Measurements from ENCODE around the gene SGCE. TPM values are rescaled to one million over a fixed set of nuclear protein-coding genes. Genes with fewer than 3 reads are reported as not detected.

The SGCE gene
- total RNA-seq, 3 donors from 2014 or later, result 90.7 to 107 (median 92.2) TPM

- Histone ChIP-seq H3K27me3 (no peaks in the 10 kb centered on the region), H3K36me3 (no peaks in the 10 kb centered on the region), H3K9me3 (no peaks in the 10 kb centered on the region), H3K27ac (no peak overlapping the region), H3K4me1 (no peaks in the 10 kb centered on the region), H3K4me3 (no peak overlapping the region)
- DNase-seq (ENCODE audit: low spot score in 2 of 2), result no peak
- TF ChIP-seq POLR2AphosphoS5 (IDR thresholded peaks at IDR 0.05) (no peak), CTCF (IDR thresholded peaks at IDR 0.05) (no peak)
- intact Hi-C loops (cut with DNase I; ENCODE audit: low total_unique reads), result loop anchor here (5.0 kb wide), 1 partner anchor 331 kb away; no protein-coding TSS in a partner anchor
Observed at GRCh38 chr7:94687810-94688209, 31.9 kb upstream of the SGCE start.

GRCh38 chr7:94687076-94687475, 31.1 kb upstream of the SGCE start:
- intact Hi-C loops (cut with DNase I; ENCODE audit: low total_unique reads), result loop anchor here (5.0 kb wide), 1 partner anchor 330 kb away; no protein-coding TSS in a partner anchor
- Histone ChIP-seq H3K27me3 (no peaks in the 10 kb centered on the region), H3K4me3 (no peak overlapping the region), H3K4me1 (no peaks in the 10 kb centered on the region), H3K36me3 (no peaks in the 10 kb centered on the region), H3K27ac (no peak overlapping the region), H3K9me3 (no peaks in the 10 kb centered on the region)
- TF ChIP-seq POLR2AphosphoS5 (IDR thresholded peaks at IDR 0.05) (no peak), CTCF (IDR thresholded peaks at IDR 0.05) (no peak), POLR2A (IDR thresholded peaks at IDR 0.05) (no peak)
- no peak for DNase-seq (ENCODE audit: low spot score in 2 of 2)

- no peak overlapping the region for H3K27ac ChIP-seq
- no peaks in the 10 kb centered on the region for H3K9me3 ChIP-seq
- no peak for TF ChIP-seq POLR2A (IDR thresholded peaks at IDR 0.05)
- no peak for TF ChIP-seq POLR2AphosphoS5 (IDR thresholded peaks at IDR 0.05)
- TF ChIP-seq CTCF (IDR thresholded peaks at IDR 0.05), result no peak
- intact Hi-C loops (cut with DNase I; ENCODE audit: low total_unique reads), result no loop called here
- H3K4me3 ChIP-seq, result no peak overlapping the region
- no peaks in the 10 kb centered on the region for H3K27me3 ChIP-seq
- DNase-seq (ENCODE audit: low spot score in 2 of 2), result no peak
- H3K36me3 ChIP-seq, result no peaks in the 10 kb centered on the region
- H3K4me1 ChIP-seq, result no peaks in the 10 kb centered on the region
Observed at GRCh38 chr7:94683066-94683465, 27.1 kb upstream of the SGCE start.

GRCh38 chr7:94679358-94679757, 23.4 kb upstream of the SGCE start:
- no peaks in the 10 kb centered on the region for H3K4me1 ChIP-seq
- no peak for DNase-seq (ENCODE audit: low spot score in 2 of 2)
- no peak for TF ChIP-seq POLR2AphosphoS5 (IDR thresholded peaks at IDR 0.05)
- TF ChIP-seq CTCF (IDR thresholded peaks at IDR 0.05), result no peak
- TF ChIP-seq POLR2A (IDR thresholded peaks at IDR 0.05), result no peak
- no peaks in the 10 kb centered on the region for H3K36me3 ChIP-seq
- no peaks in the 10 kb centered on the region for H3K9me3 ChIP-seq
- no peak overlapping the region for H3K27ac ChIP-seq
- intact Hi-C loops (cut with DNase I; ENCODE audit: low total_unique reads), result no loop called here
- no peak overlapping the region for H3K4me3 ChIP-seq
- no peaks in the 10 kb centered on the region for H3K27me3 ChIP-seq

GRCh38 chr7:94676431-94676830, 20.5 kb upstream of the SGCE start:
- TF ChIP-seq POLR2AphosphoS5 (IDR thresholded peaks at IDR 0.05), result no peak
- no peak for TF ChIP-seq POLR2A (IDR thresholded peaks at IDR 0.05)
- H3K27ac ChIP-seq, result peak overlapping the region in 1 of 2 donors; percentile 17
- H3K27me3 ChIP-seq, result no peaks in the 10 kb centered on the region
- no peaks in the 10 kb centered on the region for H3K36me3 ChIP-seq
- DNase-seq (ENCODE audit: low spot score in 2 of 2), result no peak
- no peaks in the 10 kb centered on the region for H3K4me1 ChIP-seq
- H3K9me3 ChIP-seq, result no peaks in the 10 kb centered on the region
- intact Hi-C loops (cut with DNase I; ENCODE audit: low total_unique reads), result no loop called here
- H3K4me3 ChIP-seq, result no peak overlapping the region

- Histone ChIP-seq H3K9me3 (no peaks in the 10 kb centered on the region), H3K4me1 (no peaks in the 10 kb centered on the region), H3K27ac (no peak overlapping the region), H3K27me3 (no peaks in the 10 kb centered on the region), H3K4me3 (no peak overlapping the region), H3K36me3 (no peaks in the 10 kb centered on the region)
- no peak for DNase-seq (ENCODE audit: low spot score in 2 of 2)
- TF ChIP-seq POLR2A (IDR thresholded peaks at IDR 0.05) (no peak), CTCF (IDR thresholded peaks at IDR 0.05) (no peak), POLR2AphosphoS5 (IDR thresholded peaks at IDR 0.05) (no peak)
- intact Hi-C loops (cut with DNase I; ENCODE audit: low total_unique reads), result no loop called here
Observed at GRCh38 chr7:94675356-94675755, 19.4 kb upstream of the SGCE start.
